Hepatic stellate cell (primary cell): ENCODE measurements around the gene ZNF43.
"Not testable (repeated sequence)": the region's sequence is repeated elsewhere in the genome, so short reads cannot be mapped to it uniquely, and the experiment has no call there.

Source experiments
- DNase-seq: peaks from one replicate; pipeline ENCODE4 v3.0.0; 2011; ENCODE audit warnings: low spot score

ZNF43 gene

GRCh38 chr19:21835810-21836444 lies at the start of gene ZNF43:
ZNF43 (minus strand) TSS chr19:21836182; CDS start chr19:21836038, 144 bp downstream.
- DNase-seq, result peak; percentile 84

- DNase-seq, result not testable (repeated sequence)
Measured at GRCh38 chr19:21885516-21885915, 49.5 kb upstream of the ZNF43 start.

DNA sequence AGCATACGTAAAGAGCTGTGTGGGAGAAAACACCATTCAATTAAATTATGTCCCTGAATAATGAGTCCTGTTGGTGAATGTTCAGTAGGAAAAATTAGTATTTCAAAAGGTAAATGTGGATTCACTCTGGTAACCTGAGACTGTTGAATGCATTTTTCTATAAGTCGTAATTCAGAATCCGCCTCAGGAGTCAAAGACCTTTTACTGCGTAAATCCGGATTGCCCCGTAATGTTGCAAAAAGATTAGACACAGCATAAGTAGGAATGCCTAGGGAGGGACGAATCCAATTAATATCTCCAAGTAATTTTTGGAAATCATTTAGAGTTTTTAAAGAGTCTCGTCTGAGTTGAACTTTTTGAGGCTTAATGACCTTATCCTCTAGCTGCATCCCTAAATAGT lies 48.8 kb upstream of the ZNF43 start:
- not testable (repeated sequence) for DNase-seq

GRCh38 chr19:21883516-21883915 lies 47.5 kb upstream of the ZNF43 start:
- DNase-seq, result no peak

- not testable (repeated sequence) for DNase-seq
Measured at GRCh38 chr19:21880761-21881160, 44.8 kb upstream of the ZNF43 start.

DNA sequence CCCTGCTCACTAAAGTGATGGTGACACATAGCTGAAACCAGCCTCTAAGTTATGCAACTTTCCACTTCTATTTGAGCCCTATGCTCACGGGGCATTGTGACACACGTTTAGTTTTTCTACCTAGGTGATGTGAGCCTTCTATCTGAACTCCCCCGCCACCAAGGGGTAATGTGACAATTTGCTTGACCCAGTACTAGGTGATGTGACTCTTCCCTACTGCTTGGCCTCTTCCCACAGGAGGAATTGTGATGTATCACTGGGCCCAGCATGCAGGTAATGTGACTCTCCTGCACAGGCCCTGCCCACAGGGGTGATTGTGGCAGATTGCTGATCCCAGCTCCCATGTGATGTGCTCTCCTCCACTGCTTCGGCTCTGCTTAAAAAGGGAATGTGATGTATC lies 42.7 kb upstream of the ZNF43 start:
- no peak for DNase-seq

GRCh38 chr19:21877976-21878375 lies 42.0 kb upstream of the ZNF43 start:
- no peak for DNase-seq

GRCh38 chr19:21876608-21877007 lies 40.6 kb upstream of the ZNF43 start:
- not testable (repeated sequence) for DNase-seq

- DNase-seq, result no peak
Measured at GRCh38 chr19:21856773-21857514, 21.0 kb upstream of the ZNF43 start.

DNA sequence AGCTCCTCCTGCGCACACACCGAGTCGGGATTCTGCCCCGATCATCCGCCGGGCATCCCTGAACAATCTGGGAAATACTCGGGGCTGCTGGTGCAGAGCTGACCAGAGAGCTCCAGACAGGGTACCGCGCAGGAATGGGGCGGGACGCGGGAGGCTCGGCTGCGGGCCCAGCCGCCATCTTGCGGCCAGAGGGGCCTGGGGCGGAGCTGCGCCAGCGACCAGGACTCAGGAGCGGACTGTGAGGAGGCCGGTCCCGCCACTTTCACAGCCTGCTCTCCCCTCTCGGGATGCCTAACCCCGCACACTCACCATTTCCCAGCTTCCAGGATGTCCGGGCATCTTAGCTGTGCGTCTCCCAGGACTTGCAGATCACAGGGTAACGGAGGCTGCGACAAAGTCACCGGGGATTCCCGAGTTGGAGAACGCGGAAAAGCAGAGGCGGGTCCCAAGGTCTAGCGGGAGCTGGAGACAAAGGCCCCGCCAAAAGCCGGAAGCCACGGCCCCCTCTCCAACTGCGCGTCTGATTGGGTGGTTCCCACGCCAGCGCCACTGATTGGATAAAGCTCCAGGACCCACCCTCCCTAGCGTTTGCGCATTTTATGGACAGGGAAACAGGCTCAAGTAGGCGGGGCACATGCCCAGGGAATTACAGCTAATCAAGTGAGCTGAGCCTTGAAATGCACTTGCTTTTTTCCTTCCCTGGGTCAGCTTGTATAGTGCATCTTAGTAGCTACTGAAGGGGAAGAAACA lies 15.8 kb upstream of the ZNF43 start:
- peak; percentile 97 for DNase-seq

DNA sequence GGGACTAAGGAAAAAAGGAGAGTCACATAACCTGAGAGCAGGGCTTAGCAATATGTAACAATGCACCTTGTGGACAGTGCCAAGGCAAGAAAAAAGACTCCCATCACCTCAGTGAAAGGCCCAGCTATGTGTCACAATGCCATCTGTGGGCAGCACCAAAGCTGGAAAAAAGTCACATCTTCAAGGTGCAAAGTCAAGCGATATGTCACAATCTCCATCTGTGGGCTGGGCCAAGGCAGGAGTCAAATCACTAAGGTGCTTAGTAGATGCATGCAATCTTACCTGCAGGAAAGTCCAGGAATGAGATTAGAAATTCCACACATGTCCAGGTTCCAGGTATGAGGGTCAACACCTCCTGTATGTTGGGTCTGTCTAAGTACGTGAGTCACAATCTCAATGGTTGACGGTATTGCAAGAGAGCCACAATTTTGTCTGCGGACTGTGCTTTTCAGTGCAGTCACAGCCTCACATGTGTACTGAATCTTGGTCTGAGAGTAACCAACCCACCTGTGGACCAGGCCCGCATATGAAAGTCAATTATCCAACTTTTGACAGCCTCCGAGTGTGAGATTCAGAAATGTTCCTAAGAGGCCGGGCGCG lies 14.8 kb upstream of the ZNF43 start:
- DNase-seq, result no peak

- no peak for DNase-seq
Measured at GRCh38 chr19:21848706-21849105, 12.7 kb upstream of the ZNF43 start.

DNA sequence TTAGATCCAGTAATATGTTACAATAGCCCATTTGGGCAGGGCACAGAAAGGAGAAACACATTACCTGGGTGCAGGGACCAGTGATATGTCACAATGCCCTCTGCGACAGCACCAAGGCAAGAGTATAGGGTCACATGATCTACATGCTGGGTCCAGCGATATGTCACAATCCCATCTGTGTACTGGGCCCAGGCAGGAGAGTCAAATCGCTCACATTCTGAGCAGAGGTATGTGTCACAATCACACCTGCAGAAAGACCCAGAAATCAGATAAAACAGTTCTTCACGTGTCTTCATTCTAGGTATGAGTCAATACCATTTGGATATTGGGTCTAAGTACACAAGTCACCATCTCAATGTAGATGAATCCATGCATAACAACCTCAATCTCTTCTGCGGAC lies 7.1 kb upstream of the ZNF43 start:
- DNase-seq, result no peak

- DNase-seq, result no peak
Measured at GRCh38 chr19:21841488-21842097, 5.6 kb upstream of the ZNF43 start.

DNA sequence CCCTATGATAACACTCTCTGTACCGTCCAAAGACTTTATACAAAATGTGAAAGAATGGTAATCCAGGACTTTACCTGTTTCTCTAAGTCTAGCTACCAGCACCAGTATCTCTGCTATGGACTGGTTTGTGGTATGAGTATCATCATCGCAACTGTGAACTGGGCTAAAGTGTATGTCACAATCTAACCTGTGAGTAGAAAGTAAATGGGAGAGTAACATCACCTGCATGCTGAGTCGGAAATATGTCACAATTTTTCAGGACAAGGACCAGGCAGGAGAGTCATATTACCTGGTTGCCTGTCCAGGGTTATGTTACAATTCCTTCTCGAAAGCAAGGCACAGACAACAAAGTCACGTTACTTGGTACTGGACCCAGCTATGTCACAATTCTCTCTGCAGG lies 5.1 kb upstream of the ZNF43 start:
- no peak for DNase-seq

GRCh38 chr19:21839976-21840375 lies 4.0 kb upstream of the ZNF43 start:
- no peak for DNase-seq

- no peak for DNase-seq
Measured at GRCh38 chr19:21838646-21839045, 2.7 kb upstream of the ZNF43 start.

DNA sequence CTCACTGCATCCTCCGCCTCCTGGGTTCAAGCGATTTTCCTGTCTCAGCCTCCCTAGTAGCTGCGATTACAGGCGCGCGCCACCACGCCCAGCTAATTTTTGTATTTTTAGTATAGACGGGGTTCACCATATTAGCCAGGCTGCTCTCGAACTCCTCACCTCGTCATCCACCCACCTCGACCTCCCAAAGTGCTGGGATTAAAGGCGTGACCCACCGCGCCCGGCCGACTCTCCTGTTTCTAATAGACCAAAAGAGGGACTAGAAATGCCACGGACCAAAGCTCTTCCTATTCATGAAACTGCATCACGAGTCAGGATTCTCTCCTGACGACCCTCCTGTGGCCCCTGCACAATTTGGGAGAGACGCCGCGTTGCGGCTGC lies 563 bp downstream of the ZNF43 start:
- DNase-seq, result no peak

- DNase-seq, result no peak
Measured at GRCh38 chr19:21833733-21834132, 2.2 kb downstream of the ZNF43 start.

GRCh38 chr19:21824679-21825078 lies 11.3 kb downstream of the ZNF43 start:
- no peak for DNase-seq

GRCh38 chr19:21823224-21823623 lies 12.8 kb downstream of the ZNF43 start:
- DNase-seq, result no peak

DNA sequence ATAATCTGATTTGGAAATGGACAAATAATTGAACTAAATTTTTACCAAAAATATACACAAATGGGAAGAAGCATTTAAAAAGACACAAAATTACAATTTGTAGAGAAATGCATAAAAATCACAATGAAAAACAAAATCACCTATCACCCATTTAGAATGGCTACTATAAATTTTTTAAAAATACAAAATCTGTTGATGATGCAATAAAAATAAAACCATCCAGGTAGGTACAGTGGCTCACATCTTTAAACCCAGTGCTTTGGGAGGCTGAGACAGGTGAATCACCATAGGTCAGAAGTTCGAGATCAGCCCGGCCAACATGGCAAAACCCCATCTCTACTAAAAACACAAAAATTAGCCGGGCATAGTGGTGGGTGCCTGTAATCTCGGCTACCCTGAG lies 23.5 kb downstream of the ZNF43 start:
- DNase-seq, result no peak
